PC-9 (cell line): ENCODE results near the gene CST6.

Source experiments
- CTCF ChIP-seq: fragments of 200-600 bp; sonication (generic); conservative IDR thresholded peaks from 2 replicates; pipeline ENCODE4 v1.6.1; 2017; ENCODE audit warnings: mixed run types, antibody characterized with exemption, mild to moderate bottlenecking, moderate library complexity
- EZH2 ChIP-seq: fragments of 200-600 bp; sonication (generic); IDR thresholded peaks from 2 replicates; pipeline ENCODE4 v1.8.0; 2017; ENCODE audit warnings: antibody characterized with exemption, low read depth

- TF ChIP-seq CTCF (no peak), EZH2 (no peak)
Observed at GRCh38 chr11:66003291-66003690, 8.5 kb upstream of the CST6 start.
